Measurements from ENCODE around the gene CD38.
A peak's percentile ranks its signal among the peaks of the same experiment; 100 is the strongest.
"Not testable (repeated sequence)": the region's sequence is repeated elsewhere in the genome, so short reads cannot be mapped to it uniquely, and the experiment has no call there.

The CD38 gene

DNA sequence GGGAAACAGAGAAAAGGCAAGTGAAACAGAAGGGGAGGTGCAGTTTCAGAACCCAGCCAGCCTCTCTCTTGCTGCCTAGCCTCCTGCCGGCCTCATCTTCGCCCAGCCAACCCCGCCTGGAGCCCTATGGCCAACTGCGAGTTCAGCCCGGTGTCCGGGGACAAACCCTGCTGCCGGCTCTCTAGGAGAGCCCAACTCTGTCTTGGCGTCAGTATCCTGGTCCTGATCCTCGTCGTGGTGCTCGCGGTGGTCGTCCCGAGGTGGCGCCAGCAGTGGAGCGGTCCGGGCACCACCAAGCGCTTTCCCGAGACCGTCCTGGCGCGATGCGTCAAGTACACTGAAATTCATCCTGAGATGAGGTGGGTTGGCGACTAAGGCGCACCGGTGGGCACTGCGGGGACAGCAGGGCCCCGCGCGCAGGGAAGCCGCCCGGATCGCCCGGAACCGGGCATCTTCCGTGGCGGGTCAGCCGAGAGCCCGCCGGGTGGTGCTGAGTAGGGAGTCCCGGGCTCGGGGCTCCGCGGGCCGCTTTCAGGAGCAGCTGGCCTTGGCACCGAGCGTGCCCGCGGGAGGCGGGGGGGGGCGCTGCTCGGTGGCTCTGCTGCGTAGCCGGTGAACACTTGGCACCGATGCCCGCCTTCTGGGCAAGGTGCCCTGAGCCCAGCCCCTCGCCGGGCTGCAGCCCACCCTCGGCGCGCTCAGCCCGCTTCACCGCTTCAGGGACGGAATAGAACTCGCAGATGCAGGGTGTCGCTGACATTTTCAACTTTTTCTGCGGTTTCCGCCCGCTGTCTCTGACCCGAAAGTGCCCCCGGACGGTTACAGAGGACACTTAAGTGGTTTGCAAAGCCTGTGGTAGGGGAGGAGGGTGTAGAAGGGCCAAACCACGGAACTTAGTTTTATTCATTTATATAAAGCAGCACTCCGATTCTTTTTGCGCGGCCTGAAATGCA is at the start of gene CD38:
Gene CD38 (plus strand): TSS at position 40 of the 953 bp plus-strand sequence. CDS start 87 bp downstream, at position 127.
- DNase-seq, result peak; percentile 2

DNA sequence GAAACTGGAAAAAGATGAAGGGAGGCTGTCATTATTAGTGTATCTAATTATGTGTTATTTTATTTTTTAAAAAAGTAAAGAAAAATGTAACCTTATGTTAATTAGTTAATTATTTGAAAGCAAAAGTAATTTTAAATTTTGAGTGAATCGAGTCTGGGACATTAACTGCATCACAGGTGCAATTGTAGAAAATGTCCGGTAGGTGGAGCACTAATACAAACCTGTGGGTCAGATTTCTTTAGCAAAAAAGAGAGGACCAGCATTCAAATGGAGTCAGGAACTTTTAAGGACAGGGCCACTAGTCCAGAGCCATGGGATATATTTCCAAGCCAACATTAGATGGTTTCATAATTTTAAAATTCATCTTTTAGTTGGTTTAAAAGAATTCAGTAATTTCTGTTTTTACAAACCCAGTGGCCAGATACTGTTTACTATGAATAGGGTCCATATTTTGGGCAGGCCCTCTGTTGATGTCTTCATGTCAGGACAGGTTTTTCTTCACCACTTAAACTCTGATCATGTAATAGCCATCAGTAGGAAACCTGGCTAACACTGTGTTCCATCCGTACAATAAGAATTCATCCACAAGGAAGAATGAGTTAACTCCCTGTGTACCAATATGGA is 48.1 kb upstream of the CD38 start:
- DNase-seq, result peak; percentile 4

DNA sequence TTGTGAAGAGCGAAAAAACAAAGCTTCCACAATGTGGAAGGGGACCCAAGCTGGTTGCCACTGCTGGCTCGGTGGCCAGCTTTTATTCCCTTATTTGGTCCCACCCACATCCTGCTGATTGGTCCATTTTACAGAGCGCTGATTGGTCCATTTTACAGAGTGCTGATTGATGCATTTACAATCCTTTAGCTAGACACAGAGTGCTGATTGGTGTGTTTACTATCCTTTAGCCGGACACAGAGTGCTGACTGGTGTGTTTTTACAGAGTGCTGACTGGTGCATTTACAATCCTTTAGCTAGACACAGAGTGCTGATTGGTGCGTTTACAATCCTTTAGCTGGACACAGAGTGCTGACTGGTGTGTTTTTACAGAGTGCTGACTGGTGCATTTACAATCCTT is 45.1 kb upstream of the CD38 start:
- not testable (repeated sequence) for DNase-seq

DNA sequence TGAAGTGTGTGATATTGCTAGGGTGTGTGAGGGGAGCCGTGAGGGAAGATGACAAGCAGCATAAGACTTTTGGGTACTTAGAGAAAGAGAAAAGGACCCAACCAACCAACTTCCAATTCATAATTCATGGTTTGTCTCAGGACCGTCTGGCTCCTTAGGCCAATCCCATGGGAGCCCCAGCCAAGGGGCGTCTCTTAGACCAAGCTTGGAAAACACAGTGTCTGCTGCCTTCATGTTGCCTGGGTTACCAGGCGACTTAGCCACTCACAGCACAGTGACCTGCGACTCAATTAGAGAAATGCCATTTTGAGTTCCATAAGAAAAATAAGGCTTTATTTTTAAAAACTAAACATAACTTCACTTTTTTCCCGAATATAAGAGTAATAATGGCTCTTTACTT is 42.6 kb upstream of the CD38 start:
- no peak for DNase-seq

DNA sequence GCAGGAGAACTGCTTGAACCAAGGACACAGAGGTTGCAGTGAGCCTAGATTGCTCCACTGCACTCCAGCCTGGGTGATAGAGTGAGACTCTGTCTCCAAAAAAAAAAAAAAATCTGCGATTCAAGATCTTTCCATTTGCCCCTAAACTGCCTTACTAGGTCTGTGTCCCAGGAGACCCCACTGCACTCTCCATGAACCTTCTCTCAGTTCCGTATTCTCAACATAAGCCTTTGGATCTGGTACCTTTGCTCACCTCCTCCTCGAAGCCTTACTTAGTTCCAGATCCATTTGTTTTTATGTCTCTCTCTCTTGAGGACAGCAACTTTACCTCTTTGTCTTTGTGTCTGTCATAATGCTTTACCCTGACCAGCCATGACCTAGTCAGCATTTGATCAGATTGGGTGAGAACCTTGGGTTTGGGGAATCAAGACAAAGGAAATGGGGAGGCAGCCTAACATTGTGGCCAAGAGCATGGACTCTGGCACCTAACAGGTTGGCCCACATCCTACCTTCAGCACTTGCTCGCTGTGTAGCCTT is 41.5 kb upstream of the CD38 start:
- no peak for DNase-seq

DNA sequence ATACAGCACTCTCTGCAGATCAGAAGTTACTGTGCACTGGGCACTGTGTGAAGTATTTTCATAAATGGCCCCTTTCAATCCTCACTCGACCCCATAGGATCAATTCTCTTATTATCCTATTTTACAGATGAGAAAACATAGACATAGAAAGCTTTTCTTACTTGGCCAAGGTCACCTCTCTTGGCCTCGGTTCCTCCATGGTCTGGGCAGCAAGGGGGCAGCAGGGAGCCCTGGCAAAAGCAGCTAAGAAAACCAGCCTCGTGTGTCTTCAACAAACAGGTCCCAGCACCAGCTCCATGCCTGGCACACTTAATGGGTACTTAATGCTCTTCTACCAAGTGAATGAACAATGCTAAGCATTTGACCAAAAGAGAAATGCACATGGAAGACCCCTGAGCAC is 40.9 kb upstream of the CD38 start:
- no peak for DNase-seq

DNA sequence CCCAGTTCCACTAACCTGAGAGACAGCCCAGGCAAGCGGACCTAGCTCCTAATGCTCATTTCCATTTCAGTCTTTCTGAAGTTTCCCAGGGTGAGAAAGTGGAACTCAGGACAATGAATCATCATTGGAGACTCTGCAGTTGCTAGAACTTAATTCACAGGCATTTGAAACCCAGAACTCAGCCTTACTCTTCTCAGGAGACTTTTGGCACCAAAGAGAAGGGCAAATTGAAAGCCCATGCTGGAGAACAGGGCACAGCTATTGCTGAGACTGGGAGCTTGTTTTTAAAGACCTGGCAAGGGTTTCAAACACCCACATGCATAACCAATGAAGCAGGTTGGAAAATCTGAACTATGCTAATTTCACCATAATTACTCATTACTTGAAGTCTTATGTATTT is 39.3 kb upstream of the CD38 start:
- no peak for DNase-seq

DNA sequence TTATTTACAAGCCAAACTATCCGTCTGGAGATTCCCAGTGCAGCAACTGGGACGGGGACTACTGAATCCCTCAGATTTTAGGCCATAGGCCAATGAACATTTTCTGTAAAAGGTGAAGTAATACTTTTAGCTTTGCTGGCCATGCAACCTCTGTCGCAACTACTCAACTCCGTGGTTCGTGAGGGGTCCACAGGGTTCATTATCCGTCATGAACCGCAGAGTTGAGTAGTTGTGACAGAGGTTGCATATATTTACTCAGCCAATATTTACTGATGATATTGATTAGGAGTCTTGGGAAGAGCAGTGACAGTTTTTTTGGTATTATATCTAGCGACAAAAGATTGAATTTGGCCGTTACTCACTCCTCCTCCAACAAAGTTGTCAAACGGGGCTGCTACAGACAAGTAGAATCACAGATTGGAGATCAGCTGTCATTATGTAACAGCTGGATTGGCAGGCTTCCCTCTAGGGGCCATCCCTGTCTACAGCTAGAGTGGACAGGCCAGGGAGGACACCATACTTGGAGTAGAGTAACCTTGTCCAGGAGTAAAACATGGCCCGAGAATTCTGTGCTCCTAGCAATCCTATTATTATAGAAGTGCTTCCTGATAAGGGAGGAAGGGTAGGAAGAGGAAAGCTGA is 37.2 kb upstream of the CD38 start:
- no peak for DNase-seq

DNA sequence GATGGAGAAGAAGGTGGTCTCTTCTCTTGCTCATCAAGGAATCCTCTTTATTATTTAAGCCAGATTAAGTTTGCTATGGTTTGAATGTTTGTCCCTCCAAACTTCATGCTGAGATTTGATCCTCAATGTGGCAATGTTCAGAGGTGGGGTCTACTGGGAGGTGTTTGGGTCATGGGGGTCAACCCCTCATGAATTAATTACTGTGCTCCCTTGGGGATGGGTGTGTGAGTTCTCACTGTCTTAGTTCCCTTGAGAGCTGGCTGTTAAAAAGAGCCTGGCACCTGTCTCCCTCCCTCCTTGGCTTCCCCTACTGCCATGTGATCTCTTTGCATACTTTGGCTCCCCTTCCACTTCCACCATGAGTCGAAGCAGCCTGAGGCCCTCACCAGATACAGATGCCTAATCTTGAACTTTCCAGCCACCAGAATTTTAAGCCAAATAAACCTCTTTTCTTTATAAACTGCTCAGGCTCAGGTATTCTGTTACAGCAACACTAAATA is 36.0 kb upstream of the CD38 start:
- no peak for DNase-seq

DNA sequence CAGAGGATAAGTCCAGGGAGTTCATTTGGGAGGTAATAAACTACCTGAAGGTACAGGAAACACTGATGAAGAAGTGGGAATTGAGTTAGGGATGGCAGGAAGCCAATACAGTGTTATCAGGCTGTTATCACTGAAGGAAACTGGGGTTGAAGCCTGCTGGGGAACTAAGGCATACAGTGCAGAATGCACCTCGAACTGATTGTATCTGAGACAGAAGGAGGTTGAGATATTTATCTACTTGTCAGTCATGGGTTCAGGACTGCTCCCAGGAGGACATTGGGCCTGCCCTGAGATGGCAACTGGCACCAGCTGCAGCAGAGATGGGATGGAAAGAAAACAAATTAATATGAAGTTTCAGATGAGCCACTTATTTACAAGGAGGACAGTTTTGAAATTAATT is 35.5 kb upstream of the CD38 start:
- no peak for DNase-seq

DNA sequence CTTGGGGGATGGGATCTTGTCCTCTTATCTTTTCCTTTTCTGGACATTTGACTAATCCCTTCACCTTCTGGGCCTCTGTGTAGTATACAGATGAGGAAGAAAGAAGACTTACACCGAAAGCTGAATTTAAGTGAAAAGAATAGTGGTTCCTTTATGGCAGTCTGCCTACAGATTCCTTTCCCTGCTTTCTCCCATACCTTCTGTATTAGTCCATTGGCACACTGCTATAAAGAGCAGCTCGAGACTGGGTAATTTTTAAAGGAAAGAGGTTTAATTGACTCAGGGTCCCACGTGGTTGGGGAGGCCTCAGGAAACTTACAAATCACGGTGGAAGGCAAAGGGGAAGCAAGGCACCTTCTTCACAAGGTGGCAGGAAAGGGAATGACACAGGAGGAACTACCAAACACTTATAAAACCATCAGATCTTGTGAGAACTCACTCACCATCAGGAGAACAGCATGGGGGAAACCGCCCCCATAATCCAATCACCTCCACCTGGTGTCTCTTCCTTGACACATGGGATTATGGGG is 34.0 kb upstream of the CD38 start:
- DNase-seq, result no peak

DNA sequence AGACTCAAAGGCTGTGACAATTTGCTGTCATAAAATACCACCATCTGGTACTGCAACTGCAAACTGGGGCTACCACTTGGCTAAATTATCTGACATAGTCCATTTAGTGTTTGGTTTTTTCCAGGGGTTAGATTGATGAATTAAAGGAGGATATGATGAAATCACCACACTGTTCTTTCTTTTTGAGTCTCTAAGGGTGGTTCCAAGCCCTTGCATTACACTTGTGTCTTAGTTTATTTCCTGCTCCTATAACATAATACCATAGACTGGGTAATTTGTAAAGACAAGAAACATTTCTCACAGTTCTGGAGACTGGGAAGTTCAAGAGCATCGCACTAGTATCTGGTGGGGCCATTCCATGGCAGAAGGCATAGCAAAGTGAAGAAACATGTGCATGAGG is 32.0 kb upstream of the CD38 start:
- no peak for DNase-seq

DNA sequence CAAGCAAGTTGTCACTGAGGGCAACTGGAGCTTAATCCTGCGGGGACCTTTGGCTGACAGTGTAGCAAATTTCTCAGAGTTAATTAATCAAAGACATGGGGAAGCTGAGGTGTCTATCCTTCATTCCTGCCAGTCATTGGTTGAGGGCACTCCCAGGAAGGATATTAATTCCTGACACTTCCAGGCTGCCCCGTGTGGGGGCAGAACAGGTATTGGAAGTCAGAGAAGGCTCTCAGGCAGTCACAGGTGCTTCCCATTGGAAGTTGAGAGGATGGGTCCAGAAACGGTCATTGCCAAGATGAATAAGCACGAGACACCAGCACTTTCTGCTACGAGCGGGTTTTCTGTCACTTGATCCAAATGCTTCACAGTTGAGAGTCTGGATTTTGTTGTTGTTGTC is 29.1 kb upstream of the CD38 start:
- no peak for DNase-seq

DNA sequence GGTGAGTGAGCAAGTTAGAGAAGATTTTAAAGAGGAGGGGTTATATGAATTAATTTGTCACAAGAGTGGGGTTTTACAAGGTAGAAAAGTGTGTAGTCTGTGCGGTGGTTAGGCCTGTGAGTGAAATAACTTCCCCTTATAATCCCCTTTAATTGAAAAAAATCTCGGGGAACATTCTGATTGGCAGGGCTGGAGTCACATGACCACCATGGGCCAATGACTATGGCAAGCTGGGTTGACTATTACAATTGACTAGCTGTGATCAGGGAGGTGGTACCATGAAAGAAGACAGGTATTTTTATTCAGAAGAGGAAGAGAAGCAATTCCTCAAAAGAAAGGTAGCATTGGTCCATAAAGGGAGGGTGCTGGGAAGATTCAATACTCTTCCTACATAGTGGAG is 27.0 kb upstream of the CD38 start:
- DNase-seq, result no peak

DNA sequence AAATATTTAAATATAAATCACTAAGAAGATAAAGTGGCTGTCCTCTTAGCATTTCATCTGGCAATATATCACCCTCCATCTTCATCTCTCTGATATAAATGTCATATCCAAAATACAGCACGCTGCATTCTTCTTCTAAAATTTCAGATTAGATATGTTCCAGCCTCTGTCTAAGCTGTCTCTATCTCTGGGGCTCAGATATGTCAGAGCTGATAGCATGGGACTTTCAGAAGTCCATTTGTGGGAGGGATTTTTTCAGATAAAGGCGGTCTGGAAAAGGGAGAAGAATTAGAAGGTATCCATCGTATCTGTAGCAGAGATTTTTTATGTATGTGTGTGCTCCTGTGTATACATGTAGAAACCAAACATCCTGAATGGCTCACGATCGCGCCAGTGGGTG is 25.0 kb upstream of the CD38 start:
- no peak for DNase-seq

DNA sequence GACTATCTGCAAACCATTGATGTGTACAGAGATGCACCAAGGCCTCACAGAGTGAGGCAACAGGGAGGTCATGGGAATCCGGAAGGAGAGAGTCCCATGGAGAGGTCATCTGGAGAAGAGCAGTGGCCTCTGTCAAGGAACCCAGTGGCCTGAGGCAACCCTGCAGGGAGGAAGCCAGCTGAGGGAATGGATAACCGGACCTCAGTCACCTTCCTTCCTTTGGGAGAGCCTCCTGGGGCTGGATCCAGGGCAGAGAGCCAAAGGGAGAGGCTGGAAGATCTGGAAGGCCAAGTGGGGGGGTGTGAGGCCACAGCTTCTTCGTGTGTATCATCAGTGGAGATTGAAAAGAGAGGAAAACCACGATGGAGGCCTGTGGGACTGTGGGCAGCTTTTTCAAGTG is 24.3 kb upstream of the CD38 start:
- no peak for DNase-seq

DNA sequence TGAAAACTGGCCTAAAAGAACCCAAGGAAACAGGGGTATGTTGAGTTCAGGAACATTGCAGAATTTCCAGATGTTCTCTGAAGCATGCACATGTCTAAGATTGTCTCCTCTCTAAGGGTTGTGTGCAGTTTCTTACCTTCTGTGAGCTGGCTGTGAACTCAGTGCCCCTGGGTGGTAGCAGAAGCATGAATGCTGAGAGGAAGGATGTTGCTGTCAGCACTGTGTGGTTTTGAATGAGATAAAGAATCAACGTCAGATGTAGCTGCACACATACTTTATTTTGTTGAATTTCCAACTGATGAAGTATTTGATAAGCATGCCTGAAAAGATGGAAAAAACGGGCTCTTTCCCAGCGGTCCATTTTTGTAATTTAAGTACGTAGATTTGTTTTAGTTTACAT is 23.8 kb upstream of the CD38 start:
- DNase-seq, result no peak

DNA sequence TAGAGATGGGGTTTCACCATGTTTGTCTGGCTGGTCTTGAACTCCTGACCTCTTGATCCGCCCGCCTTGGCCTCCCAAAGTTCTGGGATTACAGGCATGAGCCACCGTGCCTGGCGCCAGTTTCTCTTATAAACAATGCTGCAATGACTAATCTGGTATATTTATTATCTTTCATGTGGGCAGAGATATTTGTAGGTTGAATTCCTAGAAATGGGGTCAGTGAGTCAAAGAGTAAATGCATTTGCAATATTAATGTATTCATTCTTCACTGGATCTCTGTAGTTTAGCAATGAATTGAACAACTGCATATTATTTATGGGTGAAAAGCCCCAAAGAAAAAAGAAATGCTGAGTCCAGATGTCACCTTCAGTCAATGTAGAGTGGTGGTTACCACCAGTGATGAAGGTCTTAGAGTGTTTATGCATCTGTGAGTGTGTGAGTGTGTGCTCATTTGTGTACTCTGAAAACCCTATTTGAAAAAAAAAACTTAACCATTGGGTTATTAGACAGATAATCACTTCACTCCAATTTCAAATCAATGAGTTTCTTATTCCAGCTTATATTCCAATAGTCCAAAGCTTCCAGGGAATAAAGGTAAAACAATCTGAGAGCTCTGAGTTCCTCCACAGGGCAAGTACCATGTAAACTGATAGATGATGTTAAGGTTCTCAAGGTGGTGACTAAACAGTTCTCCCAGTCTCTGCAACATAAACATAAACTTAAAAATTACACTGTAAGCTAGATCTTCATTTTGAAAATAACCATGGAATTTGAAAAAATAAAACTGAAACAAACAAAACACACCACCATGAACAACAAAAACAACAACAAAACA is 22.6 kb upstream of the CD38 start:
- DNase-seq, result no peak

DNA sequence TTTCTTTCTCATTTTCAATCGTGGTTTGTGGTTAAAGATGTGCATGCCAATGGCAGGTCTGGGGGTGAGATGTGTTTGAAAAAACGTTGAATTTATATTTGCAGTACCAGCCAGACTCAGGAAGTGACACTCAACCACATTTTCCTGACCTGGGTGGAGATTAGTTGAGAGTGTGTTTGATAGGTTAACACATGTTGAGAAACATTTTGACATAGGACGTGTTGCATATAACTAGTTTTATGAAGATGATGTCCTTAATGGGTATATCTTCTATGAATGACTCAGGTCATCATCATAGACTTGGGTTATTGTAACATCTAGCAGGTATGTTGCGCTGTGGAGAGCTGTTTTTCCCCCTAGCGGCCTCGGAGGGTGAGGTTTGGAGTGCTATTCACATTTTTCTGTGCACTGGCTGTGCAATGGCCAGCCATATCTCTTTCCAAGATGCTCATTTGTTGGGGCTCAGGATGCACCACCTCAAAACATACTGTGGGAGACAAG is 21.7 kb upstream of the CD38 start:
- DNase-seq, result no peak

DNA sequence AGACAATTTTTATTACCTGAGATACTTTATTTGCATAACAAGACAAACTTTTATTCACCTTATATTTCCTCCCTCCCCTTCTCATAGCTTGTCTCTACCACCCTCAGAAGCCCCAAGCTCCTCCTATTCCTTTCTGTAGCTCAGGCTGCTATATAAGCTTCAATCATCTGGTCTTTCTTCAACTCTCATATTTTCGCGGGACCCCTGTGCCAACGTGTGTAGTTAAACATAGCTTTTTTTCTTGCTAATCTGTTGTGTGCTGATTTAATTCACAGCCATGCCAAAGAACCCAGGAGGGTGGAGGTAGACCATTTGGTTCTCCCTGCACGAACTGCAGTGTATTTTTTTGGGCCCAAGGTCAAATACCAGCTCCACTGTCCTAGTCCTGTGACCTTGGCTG is 21.1 kb upstream of the CD38 start:
- no peak for DNase-seq

DNA sequence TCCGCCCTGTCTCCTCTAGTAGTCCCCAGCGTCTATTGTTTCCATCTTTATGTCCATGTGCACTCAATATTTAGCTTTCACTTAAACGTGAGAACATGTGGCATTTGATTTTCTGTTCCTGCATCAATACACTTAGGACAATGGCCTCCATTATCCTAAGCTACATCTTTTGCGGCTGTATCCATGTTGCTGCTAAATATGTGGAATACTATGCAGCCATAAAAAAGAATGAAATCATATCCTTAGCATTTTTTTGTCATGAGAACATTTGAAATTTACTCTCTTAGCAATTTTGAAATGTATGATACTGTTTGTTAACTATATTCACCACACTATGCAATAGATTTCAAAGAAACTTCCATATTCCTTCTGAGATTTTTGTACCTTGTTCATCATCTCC is 19.8 kb upstream of the CD38 start:
- DNase-seq, result no peak

DNA sequence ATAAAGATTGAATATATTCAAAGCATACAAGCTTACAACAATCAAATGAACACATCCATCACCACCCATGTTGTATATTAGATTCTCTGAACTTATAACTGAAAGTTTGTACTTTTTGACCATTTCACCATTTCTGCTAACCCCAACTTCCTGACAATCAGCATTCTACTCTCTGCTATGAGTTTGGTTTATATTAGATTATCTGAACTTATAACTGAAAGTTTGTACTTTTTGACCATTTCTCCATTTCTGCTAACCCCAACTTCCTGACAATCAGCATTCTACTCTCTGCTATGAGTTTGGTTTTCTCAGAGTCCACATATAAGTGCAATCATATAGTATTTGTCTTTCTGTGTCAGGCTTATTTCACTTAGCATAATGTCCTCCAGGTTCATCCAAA is 15.7 kb upstream of the CD38 start:
- not testable (repeated sequence) for DNase-seq

Measured in NCI-H1092 (cell line).